SK-N-SH treated with all-trans-retinoic acid at 6 μM for 48 hours (cell line): ENCODE data around the gene KLHL26.

ENCODE experiments used
- BACH2 ChIP-seq: fragments of 250-450 bp; sonication (Bioruptor Pico); IDR thresholded peaks from 2 replicates; pipeline ENCODE4 v1.9.0; 2021; ENCODE audit warnings: mild to moderate bottlenecking, borderline replicate concordance
- CSDC2 ChIP-seq: fragments of 250-450 bp; sonication (Bioruptor Pico); IDR thresholded peaks from 2 replicates; pipeline ENCODE4 v1.5.0; 2020; ENCODE audit warnings: mild to moderate bottlenecking, moderate library complexity
- CSRNP3 ChIP-seq: fragments of 250-450 bp; sonication (Bioruptor Pico); IDR thresholded peaks from 2 replicates; pipeline ENCODE4 v1.5.1; 2021; ENCODE audit warnings: mild to moderate bottlenecking, moderate library complexity
- PATZ1 ChIP-seq: fragments of 250-450 bp; sonication (Bioruptor Pico); IDR thresholded peaks from 2 replicates; pipeline ENCODE4 v1.8.0; 2020; ENCODE audit warnings: mild to moderate bottlenecking, moderate library complexity, borderline replicate concordance
- SNAI2 ChIP-seq: fragments of 250-450 bp; sonication (Bioruptor Pico); IDR thresholded peaks from 2 replicates; pipeline ENCODE4 v1.5.0; 2020; ENCODE audit warnings: mild to moderate bottlenecking, moderate library complexity
- ZFP3 ChIP-seq: fragments of 250-450 bp; sonication (Bioruptor Pico); IDR thresholded peaks from 2 replicates; pipeline ENCODE4 v1.5.0; 2020; ENCODE audit warnings: mild to moderate bottlenecking, moderate library complexity
- ZFP30 ChIP-seq: fragments of 450-650 bp; formaldehyde crosslinking; IDR thresholded peaks from 2 replicates; pipeline ENCODE4 v1.5.0; 2022; ENCODE audit warnings: mild to moderate bottlenecking, moderate library complexity
- ZNF70 ChIP-seq: fragments of 450-650 bp; formaldehyde crosslinking; IDR thresholded peaks from 2 replicates; pipeline ENCODE4 v1.5.0; 2020; ENCODE audit warnings: mild to moderate bottlenecking, moderate library complexity
- ZNF8 ChIP-seq: fragments of 450-650 bp; formaldehyde crosslinking; IDR thresholded peaks from 2 replicates; pipeline ENCODE4 v1.5.0; 2020; ENCODE audit warnings: mild to moderate bottlenecking, moderate library complexity
- TF ChIP-seq, protein P1 (sequence below): fragments of 250-450 bp; sonication (Bioruptor Pico); IDR thresholded peaks from 2 replicates; pipeline ENCODE4 v1.5.1; 2020; ENCODE audit warnings: low read depth, mild to moderate bottlenecking, moderate library complexity
- TF ChIP-seq, protein P2 (sequence below): fragments of 250-450 bp; sonication (Bioruptor Pico); IDR thresholded peaks from 2 replicates; pipeline ENCODE4 v1.5.0; 2020; ENCODE audit warnings: mild to moderate bottlenecking, moderate library complexity

DNA sequence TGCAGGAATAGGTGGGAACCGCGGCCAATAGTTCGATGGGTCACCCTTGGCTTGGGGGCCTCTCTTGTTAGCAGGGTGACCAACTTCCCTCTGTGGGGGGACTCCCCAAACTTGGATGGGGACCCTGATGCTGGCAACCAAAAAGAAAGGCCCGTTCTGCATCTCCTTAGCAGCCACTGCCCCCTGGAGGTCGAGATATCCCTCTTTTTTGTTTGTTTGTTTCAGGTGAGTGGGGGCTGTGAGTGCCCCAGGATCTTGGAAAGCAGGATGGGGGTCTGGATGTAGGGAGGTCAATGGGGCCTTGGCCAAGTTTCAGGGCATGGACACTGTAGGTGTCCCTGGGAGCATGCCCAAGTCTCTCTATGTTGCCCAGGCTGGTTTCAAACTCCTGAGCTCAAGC, 39.0 kb downstream of the KLHL26 start:
- no peak for TF ChIP-seq ZNF8 (CRISPR knock-in tag)
- TF ChIP-seq BACH2 (CRISPR knock-in tag), result no peak
- TF ChIP-seq, protein P1, sequence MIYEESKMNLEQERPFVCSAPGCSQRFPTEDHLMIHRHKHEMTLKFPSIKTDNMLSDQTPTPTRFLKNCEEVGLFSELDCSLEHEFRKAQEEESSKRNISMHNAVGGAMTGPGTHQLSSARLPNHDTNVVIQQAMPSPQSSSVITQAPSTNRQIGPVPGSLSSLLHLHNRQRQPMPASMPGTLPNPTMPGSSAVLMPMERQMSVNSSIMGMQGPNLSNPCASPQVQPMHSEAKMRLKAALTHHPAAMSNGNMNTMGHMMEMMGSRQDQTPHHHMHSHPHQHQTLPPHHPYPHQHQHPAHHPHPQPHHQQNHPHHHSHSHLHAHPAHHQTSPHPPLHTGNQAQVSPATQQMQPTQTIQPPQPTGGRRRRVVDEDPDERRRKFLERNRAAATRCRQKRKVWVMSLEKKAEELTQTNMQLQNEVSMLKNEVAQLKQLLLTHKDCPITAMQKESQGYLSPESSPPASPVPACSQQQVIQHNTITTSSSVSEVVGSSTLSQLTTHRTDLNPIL (CRISPR knock-in tag), result no peak
- no peak for TF ChIP-seq ZFP30
- no peak for TF ChIP-seq ZNF70 (CRISPR knock-in tag)
- no peak for TF ChIP-seq ZFP3 (CRISPR knock-in tag)
- no peak for TF ChIP-seq CSDC2
- no peak for TF ChIP-seq PATZ1 (CRISPR knock-in tag)
- no peak for TF ChIP-seq CSRNP3 (CRISPR knock-in tag)
- TF ChIP-seq, protein P2, sequence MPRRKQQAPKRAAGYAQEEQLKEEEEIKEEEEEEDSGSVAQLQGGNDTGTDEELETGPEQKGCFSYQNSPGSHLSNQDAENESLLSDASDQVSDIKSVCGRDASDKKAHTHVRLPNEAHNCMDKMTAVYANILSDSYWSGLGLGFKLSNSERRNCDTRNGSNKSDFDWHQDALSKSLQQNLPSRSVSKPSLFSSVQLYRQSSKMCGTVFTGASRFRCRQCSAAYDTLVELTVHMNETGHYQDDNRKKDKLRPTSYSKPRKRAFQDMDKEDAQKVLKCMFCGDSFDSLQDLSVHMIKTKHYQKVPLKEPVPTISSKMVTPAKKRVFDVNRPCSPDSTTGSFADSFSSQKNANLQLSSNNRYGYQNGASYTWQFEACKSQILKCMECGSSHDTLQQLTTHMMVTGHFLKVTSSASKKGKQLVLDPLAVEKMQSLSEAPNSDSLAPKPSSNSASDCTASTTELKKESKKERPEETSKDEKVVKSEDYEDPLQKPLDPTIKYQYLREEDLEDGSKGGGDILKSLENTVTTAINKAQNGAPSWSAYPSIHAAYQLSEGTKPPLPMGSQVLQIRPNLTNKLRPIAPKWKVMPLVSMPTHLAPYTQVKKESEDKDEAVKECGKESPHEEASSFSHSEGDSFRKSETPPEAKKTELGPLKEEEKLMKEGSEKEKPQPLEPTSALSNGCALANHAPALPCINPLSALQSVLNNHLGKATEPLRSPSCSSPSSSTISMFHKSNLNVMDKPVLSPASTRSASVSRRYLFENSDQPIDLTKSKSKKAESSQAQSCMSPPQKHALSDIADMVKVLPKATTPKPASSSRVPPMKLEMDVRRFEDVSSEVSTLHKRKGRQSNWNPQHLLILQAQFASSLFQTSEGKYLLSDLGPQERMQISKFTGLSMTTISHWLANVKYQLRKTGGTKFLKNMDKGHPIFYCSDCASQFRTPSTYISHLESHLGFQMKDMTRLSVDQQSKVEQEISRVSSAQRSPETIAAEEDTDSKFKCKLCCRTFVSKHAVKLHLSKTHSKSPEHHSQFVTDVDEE (CRISPR knock-in tag), result no peak
- TF ChIP-seq SNAI2 (CRISPR knock-in tag), result no peak
